ENCODE results near the gene HERC2. TPM values are rescaled to one million over a fixed set of nuclear protein-coding genes. Genes with fewer than 3 reads are reported as not detected.

HERC2 gene
- total RNA-seq, 1 donor: 53.6 TPM

DNA sequence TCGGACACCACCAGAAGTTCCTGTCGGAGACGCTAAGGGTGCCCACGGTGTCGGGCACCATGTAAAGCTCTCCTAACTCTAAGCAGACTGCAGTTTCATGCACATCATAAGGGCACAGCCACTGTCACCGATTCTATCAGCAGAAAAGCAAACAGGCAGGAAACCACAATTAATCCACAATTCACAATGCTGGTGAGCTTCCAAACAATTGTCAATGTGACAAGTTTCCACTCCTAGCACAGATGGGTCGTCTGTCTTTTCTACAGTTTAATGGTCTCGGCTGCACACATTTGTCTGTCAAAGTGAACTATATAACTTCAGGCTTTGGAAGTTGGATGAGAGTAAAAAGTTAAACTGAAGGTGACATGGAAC is 214.1 kb downstream of the HERC2 start:
- Histone ChIP-seq H4K20me1 (ENCODE audit: insufficient read depth, low read length) (no peaks in the 10 kb centered on the region), H3K27ac (ENCODE audit: low read depth, low read length) (no peak overlapping the region), H3K4me2 (ENCODE audit: insufficient read depth, low read length) (peak overlapping the region; percentile 88), H3K9me3 (ENCODE audit: low read depth, low read length) (no peaks in the 10 kb centered on the region), H3K79me2 (ENCODE audit: insufficient read depth, low read length) (no peaks in the 10 kb centered on the region), H3K27me3 (ENCODE audit: insufficient read depth, low read length) (no peaks in the 10 kb centered on the region), H2AFZ (ENCODE audit: low read length) (no peak overlapping the region), H3K4me3 (ENCODE audit: insufficient read depth, low read length) (peak overlapping the region; percentile 71), H3K36me3 (ENCODE audit: insufficient read depth, low read length) (peaks cover 19% of the 10 kb centered on the region), H3K4me1 (ENCODE audit: insufficient read depth, low read length) (no peaks in the 10 kb centered on the region)
- TF ChIP-seq, protein P1, sequence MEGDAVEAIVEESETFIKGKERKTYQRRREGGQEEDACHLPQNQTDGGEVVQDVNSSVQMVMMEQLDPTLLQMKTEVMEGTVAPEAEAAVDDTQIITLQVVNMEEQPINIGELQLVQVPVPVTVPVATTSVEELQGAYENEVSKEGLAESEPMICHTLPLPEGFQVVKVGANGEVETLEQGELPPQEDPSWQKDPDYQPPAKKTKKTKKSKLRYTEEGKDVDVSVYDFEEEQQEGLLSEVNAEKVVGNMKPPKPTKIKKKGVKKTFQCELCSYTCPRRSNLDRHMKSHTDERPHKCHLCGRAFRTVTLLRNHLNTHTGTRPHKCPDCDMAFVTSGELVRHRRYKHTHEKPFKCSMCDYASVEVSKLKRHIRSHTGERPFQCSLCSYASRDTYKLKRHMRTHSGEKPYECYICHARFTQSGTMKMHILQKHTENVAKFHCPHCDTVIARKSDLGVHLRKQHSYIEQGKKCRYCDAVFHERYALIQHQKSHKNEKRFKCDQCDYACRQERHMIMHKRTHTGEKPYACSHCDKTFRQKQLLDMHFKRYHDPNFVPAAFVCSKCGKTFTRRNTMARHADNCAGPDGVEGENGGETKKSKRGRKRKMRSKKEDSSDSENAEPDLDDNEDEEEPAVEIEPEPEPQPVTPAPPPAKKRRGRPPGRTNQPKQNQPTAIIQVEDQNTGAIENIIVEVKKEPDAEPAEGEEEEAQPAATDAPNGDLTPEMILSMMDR (IDR thresholded peaks at IDR 0.05; ENCODE audit: extremely low read depth, low read depth, low read length): no peak
- DNase-seq (ENCODE audit: insufficient read length, low spot score, missing footprints): peak; percentile 18

DNA sequence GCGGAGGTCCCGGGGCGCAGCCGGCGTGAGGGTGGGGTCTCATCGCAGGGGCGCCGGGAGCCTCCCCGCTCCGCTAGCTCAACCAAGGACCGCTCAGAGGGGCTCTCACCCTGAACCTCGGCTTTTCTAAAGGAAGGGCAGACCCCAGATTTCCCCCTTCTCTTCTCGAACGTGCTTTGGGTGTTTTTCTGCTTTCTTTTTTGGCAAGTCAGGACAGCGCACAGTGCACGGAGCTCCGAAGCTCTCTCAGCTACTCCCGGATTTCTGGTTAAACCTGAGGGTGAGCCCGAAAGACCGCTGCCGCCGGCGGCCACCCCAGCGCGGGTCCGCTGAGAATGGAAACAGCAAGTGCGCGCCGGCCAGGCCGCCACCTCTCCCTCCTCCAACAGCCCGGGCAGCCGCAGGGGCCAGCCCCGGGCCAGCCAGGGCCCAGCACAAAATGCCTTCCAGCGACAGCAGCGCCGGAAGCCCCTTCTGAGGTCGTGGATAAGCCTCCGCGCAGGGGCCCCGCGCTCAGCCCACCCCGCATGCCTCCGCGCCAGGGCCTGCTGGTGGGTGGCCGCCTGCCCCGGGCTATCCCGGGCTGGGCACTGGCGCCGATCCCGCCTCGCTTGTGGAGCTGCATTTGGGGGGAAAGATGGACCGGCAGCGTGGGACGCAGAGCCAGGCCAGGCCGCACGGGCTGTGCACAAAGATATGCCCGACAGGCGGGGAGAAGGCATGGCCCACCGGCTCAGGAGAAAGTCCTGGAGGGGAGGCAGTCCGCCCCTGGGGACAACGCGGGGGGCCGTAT is 214.7 kb downstream of the HERC2 start:
- peak overlapping the region; percentile 88 for H3K4me2 ChIP-seq (ENCODE audit: insufficient read depth, low read length)

GRCh38 chr15:28106294-28107110 is 215.5 kb downstream of the HERC2 start:
- Histone ChIP-seq H3K9me3 (ENCODE audit: low read depth, low read length) (no peaks in the 10 kb centered on the region), H3K36me3 (ENCODE audit: insufficient read depth, low read length) (peaks cover 7% of the 10 kb centered on the region), H4K20me1 (ENCODE audit: insufficient read depth, low read length) (no peaks in the 10 kb centered on the region), H3K27ac (ENCODE audit: low read depth, low read length) (no peak overlapping the region), H3K27me3 (ENCODE audit: insufficient read depth, low read length) (no peaks in the 10 kb centered on the region), H3K4me1 (ENCODE audit: insufficient read depth, low read length) (no peaks in the 10 kb centered on the region), H2AFZ (ENCODE audit: low read length) (no peak overlapping the region), H3K79me2 (ENCODE audit: insufficient read depth, low read length) (no peaks in the 10 kb centered on the region), H3K4me2 (ENCODE audit: insufficient read depth, low read length) (peak overlapping the region; percentile 88), H3K4me3 (ENCODE audit: insufficient read depth, low read length) (peak overlapping the region; percentile 71)
- TF ChIP-seq, protein P1 (IDR thresholded peaks at IDR 0.05; ENCODE audit: extremely low read depth, low read depth, low read length): no peak
- peak; percentile 92 for DNase-seq (ENCODE audit: insufficient read length, low spot score, missing footprints)

More for the DNA sequence above, 214.7 kb downstream of the HERC2 start:
- DNase-seq (ENCODE audit: insufficient read length, low spot score, missing footprints): peak; percentile 86
- Histone ChIP-seq H2AFZ (ENCODE audit: low read length) (peak overlapping the region; percentile 68), H3K36me3 (ENCODE audit: insufficient read depth, low read length) (peaks cover 15% of the 10 kb centered on the region), H3K79me2 (ENCODE audit: insufficient read depth, low read length) (no peaks in the 10 kb centered on the region), H3K9me3 (ENCODE audit: low read depth, low read length) (no peaks in the 10 kb centered on the region), H4K20me1 (ENCODE audit: insufficient read depth, low read length) (no peaks in the 10 kb centered on the region), H3K4me3 (ENCODE audit: insufficient read depth, low read length) (peak overlapping the region; percentile 71), H3K4me1 (ENCODE audit: insufficient read depth, low read length) (no peaks in the 10 kb centered on the region), H3K27me3 (ENCODE audit: insufficient read depth, low read length) (no peaks in the 10 kb centered on the region), H3K27ac (ENCODE audit: low read depth, low read length) (no peak overlapping the region)
- TF ChIP-seq, protein P1 (IDR thresholded peaks at IDR 0.05; ENCODE audit: extremely low read depth, low read depth, low read length): no peak

GRCh38 chr15:28105793-28106192 is 216.2 kb downstream of the HERC2 start:
- no peaks in the 10 kb centered on the region for H3K27me3 ChIP-seq (ENCODE audit: insufficient read depth, low read length)
- H2AFZ ChIP-seq (ENCODE audit: low read length): no peak overlapping the region
- no peaks in the 10 kb centered on the region for H4K20me1 ChIP-seq (ENCODE audit: insufficient read depth, low read length)
- peak; percentile 30 for DNase-seq (ENCODE audit: insufficient read length, low spot score, missing footprints)
- peaks cover under 1% of the 10 kb centered on the region for H3K36me3 ChIP-seq (ENCODE audit: insufficient read depth, low read length)
- no peak overlapping the region for H3K4me3 ChIP-seq (ENCODE audit: insufficient read depth, low read length)
- no peaks in the 10 kb centered on the region for H3K9me3 ChIP-seq (ENCODE audit: low read depth, low read length)
- no peak overlapping the region for H3K4me2 ChIP-seq (ENCODE audit: insufficient read depth, low read length)
- H3K27ac ChIP-seq (ENCODE audit: low read depth, low read length): no peak overlapping the region
- no peaks in the 10 kb centered on the region for H3K79me2 ChIP-seq (ENCODE audit: insufficient read depth, low read length)
- TF ChIP-seq, protein P1 (IDR thresholded peaks at IDR 0.05; ENCODE audit: extremely low read depth, low read depth, low read length): no peak
- no peaks in the 10 kb centered on the region for H3K4me1 ChIP-seq (ENCODE audit: insufficient read depth, low read length)

All from osteoblast (primary cell).